SK-N-MC (cell line): ENCODE measurements around the gene ZNF462.

ENCODE experiments used
- EZH2 ChIP-seq: fragments of 200-600 bp; sonication (generic); IDR thresholded peaks from one replicate; pipeline ENCODE4 v1.6.1; 2017; ENCODE audit warnings: antibody characterized with exemption
- FOXP2 ChIP-seq: optimal IDR thresholded peaks from 2 replicates; pipeline ENCODE3; 2011; ENCODE audit warnings: mild to moderate bottlenecking, moderate library complexity; ENCODE audit not compliant: insufficient read depth; ENCODE audit errors: extremely low read length, control extremely low read depth
- POLR2AphosphoS5 ChIP-seq: IDR thresholded peaks from 2 replicates; pipeline ENCODE4 v1.6.1; 2012; ENCODE audit warnings: mild to moderate bottlenecking, low read depth, low read length, borderline replicate concordance

DNA sequence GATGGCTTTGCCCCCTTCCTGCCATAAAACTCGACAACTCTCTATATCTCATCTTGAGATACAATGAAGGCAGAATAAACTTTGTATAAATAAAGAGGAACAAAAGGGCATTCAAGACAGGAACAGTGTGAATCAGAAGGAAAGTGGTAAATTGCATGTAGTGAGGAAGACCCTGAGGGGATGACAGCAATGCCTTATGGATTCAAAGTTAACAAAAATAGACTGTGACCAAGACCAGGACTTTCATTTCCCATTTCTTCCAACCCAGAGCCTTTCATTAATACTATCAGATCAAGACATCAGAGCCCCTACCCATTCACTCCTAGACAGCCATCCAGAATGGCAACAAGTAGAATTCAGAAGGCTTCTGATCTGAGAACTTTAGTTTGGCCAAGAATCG lies 46.4 kb upstream of the ZNF462 start:
- no peak for TF ChIP-seq POLR2AphosphoS5
- TF ChIP-seq EZH2: no peak
- TF ChIP-seq FOXP2: no peak
